Neural crest cell (in vitro differentiated cells): ENCODE data around the gene SRI. TPM values are rescaled to one million over a fixed set of nuclear protein-coding genes. Genes with fewer than 3 reads are reported as not detected.

ENCODE experiments used
- DNase-seq: peaks from one replicate; pipeline ENCODE4 v3.0.0; 2021; ENCODE audit warnings: low read depth, mixed read lengths, low spot score
- H3K27ac Mint-ChIP-seq: one replicate; pipeline ENCODE4 v1.8.0; 2021; ENCODE audit warnings: mild to moderate bottlenecking, mixed read lengths; ENCODE audit not compliant: unreplicated experiment
- H3K27me3 Mint-ChIP-seq: 2 replicates; pipeline ENCODE4 v1.8.0; 2021; ENCODE audit warnings: low read depth, mild to moderate bottlenecking, mixed read lengths
- H3K36me3 Mint-ChIP-seq: 2 replicates; pipeline ENCODE4 v1.8.0; 2021; ENCODE audit warnings: low read depth, mild to moderate bottlenecking, mixed read lengths
- H3K4me1 Mint-ChIP-seq: 2 replicates; pipeline ENCODE4 v1.8.0; 2021; ENCODE audit warnings: mixed read lengths
- H3K4me3 Mint-ChIP-seq: one replicate; pipeline ENCODE4 v1.8.0; 2021; ENCODE audit warnings: mild to moderate bottlenecking, mixed read lengths
- H3K9me3 Mint-ChIP-seq: 2 replicates; pipeline ENCODE4 v1.8.0; 2021; ENCODE audit warnings: mixed read lengths
- total RNA-seq: library from RNA; stranded (reverse); gene quantifications from 2 replicates; pipeline ENCODE4 v1.2.1, GENCODE V29; 2021
- TF ChIP-seq, protein P1 (sequence below): fragments of 200-600 bp; sonication (generic); conservative IDR thresholded peaks from 2 replicates; pipeline ENCODE4 v1.5.0; 2021; ENCODE audit warnings: antibody characterized with exemption, mild to moderate bottlenecking

Gene SRI
- total RNA-seq, 1 donor from 2014 or later = 143 TPM

DNA sequence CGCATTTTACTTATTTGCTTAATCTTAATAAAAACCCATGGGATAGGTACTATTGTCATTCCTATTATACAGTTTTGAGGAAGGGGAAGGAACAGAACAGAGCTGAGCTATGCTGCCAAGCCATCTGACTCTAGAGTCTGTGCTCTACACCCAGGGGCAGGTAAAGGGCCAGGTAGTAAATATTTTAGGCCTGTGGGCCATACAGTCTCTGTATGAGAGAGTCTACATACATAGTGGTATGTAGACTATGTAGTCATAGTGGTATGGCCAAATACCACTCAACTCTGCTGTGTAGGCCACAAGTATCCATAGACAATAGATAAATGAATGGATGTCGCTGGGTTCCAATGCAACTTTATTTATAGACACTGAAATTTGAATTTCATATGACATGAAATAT lies 3.4 kb upstream of the SRI start:
- Mint-ChIP-seq H3K27ac (no peak overlapping the region), H3K4me1 (peaks cover 22% of the 10 kb centered on the region), H3K27me3 (no peaks in the 10 kb centered on the region), H3K36me3 (no peaks in the 10 kb centered on the region), H3K9me3 (no peaks in the 10 kb centered on the region), H3K4me3 (no peak overlapping the region)
- no peak for DNase-seq
- TF ChIP-seq, protein P1, sequence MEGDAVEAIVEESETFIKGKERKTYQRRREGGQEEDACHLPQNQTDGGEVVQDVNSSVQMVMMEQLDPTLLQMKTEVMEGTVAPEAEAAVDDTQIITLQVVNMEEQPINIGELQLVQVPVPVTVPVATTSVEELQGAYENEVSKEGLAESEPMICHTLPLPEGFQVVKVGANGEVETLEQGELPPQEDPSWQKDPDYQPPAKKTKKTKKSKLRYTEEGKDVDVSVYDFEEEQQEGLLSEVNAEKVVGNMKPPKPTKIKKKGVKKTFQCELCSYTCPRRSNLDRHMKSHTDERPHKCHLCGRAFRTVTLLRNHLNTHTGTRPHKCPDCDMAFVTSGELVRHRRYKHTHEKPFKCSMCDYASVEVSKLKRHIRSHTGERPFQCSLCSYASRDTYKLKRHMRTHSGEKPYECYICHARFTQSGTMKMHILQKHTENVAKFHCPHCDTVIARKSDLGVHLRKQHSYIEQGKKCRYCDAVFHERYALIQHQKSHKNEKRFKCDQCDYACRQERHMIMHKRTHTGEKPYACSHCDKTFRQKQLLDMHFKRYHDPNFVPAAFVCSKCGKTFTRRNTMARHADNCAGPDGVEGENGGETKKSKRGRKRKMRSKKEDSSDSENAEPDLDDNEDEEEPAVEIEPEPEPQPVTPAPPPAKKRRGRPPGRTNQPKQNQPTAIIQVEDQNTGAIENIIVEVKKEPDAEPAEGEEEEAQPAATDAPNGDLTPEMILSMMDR = no peak

DNA sequence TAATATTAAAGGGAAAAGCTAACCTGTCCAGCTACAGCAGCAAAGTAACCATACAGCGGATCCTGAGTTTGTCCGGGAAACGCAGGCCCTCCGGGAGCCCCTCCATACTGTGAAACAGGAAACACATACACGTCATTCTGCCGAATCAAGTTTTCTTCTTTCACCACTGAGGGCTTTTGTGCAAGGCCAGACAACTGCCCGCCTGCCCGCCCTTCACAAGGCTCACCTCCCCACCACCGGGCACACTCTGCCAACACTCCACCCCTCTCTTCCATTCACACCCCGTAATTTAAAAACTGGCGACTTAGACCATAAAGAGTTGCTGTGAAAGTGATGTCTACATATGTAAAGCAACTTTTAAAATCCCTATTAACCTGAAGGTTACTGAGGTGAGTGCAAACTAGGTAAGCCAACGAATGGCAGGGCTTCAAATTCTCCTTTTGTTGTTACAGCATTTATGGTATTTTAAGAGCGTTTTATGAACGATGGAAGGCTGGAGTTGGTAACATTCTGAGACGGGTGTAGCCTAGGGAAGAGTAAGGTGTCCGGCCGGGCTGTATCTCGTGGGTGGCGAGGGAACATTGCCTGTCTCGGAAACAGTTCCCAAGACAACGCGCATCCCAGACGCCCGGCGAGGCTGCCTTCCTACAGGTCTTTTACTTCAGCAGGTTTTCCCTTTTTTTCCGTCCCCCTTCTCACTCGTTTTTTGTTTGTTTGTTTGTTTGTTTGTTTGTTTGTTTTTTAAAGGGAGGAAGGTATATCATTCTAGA lies 817 bp downstream of the SRI start:
- peaks cover 5% of the 10 kb centered on the region for H3K36me3 Mint-ChIP-seq

DNA sequence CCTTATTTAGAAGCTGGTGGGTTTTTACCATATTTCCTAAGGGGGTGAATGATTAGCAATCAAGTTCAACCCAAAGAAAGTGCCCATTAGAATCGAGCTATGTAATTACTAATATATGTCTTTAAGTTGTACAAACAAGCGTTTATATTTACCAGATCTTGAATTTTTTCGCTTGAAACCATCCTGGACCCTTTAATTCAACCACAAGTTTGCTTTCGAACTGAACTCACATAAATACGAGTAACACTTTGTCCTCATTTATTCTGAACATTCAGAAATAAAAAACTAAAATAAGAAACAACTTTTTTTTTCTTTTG lies 1.5 kb downstream of the SRI start:
- TF ChIP-seq, protein P1 = no peak
- peaks cover 37% of the 10 kb centered on the region for H3K4me1 Mint-ChIP-seq
- H3K36me3 Mint-ChIP-seq = peaks cover 7% of the 10 kb centered on the region

More for the DNA sequence above, 817 bp downstream of the SRI start:
- Mint-ChIP-seq H3K4me3 (peak overlapping the region; percentile 94), H3K9me3 (no peaks in the 10 kb centered on the region), H3K4me1 (peaks cover 35% of the 10 kb centered on the region), H3K27me3 (no peaks in the 10 kb centered on the region), H3K27ac (peak overlapping the region; percentile 86)
- peak; percentile 26 for DNase-seq
- TF ChIP-seq, protein P1 = no peak

DNA sequence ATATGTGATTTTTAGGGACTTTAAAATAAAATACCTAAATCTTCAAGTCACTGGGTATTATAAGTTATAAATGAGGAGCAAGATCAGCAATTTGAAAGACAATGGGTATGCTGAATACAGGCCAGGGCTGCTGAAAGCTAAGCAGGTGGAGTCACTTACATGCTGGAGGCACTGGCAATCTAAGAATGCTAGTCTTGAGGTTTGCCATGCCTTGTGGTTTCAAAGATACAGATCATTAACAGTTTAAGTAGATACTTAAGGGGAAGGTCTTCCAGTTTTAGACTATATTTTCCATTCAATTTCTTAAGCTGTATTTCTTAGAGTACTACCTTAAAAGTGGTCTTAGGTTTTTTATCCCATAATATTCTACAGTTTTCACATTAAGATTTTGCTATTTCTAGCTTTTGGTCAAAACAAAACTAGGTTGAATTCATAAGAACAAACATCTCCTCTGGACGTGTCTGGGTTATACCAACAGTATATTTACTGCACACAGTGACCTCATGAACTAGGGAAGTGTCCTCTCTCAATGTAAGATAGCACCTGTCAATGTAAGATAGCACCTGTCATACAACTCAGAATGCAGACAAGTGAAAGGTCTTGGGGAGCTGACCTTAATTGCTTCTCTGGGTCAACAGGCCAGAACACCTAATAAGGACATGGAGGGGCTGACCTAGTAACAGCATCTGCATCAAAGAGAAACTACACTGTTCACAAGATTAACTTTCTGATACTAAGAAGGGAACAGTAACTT lies 2.0 kb downstream of the SRI start:
- Mint-ChIP-seq H3K27me3 (no peaks in the 10 kb centered on the region), H3K36me3 (peaks cover 11% of the 10 kb centered on the region), H3K4me3 (peak overlapping the region; percentile 94), H3K4me1 (peaks cover 37% of the 10 kb centered on the region), H3K27ac (no peak overlapping the region), H3K9me3 (no peaks in the 10 kb centered on the region)
- TF ChIP-seq, protein P1 = no peak
- DNase-seq = no peak

More for the DNA sequence above, 1.5 kb downstream of the SRI start:
- Mint-ChIP-seq H3K9me3 (no peaks in the 10 kb centered on the region), H3K4me3 (peak overlapping the region; percentile 94), H3K27me3 (no peaks in the 10 kb centered on the region), H3K27ac (no peak overlapping the region)
- no peak for DNase-seq

DNA sequence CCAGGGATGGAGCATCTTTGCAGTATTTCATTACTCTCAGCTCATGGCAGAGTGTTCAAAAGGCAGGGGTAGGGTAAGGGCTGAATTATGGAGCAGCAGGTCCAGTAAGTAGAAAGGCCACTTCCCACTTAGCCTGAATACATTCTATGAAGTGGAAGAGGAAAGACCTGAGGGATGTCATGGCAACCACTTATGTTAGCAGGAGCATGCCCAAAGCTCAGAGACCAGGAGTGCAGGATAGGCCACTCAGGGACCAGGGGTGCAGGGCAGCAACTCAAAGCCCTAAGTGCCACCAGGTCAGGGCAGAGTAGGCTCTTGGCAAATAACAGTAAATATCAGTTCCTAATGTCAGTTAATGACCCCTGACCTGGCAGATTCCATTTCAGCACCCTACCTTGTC lies 3.6 kb downstream of the SRI start:
- Mint-ChIP-seq H3K27ac (no peak overlapping the region), H3K4me1 (peaks cover 37% of the 10 kb centered on the region), H3K27me3 (no peaks in the 10 kb centered on the region), H3K9me3 (no peaks in the 10 kb centered on the region), H3K36me3 (peaks cover 11% of the 10 kb centered on the region), H3K4me3 (no peak overlapping the region)
- no peak for DNase-seq
- TF ChIP-seq, protein P1 = no peak
